ENCODE measurements around the gene BRD4. TPM values are rescaled to one million over a fixed set of nuclear protein-coding genes. Genes with fewer than 3 reads are reported as not detected.

BRD4 gene
- polyA plus RNA-seq, 1 donor from 2014 or later: 3.6 TPM

- H3K27me3 ChIP-seq (ENCODE audit: insufficient read depth, low read depth, low read length): no peaks in the 10 kb centered on the region
- no peaks in the 10 kb centered on the region for H3K9me2 ChIP-seq (ENCODE audit: insufficient read depth, low read length)
- no peaks in the 10 kb centered on the region for H3F3A ChIP-seq (ENCODE audit: insufficient read depth, low read length, poor library complexity, severe bottlenecking)
- no peak overlapping the region for H3K27ac ChIP-seq (ENCODE audit: low read length)
- no peak overlapping the region for H2AFZ ChIP-seq (ENCODE audit: low read depth, low read length)
- H3K4me2 ChIP-seq (ENCODE audit: low read length): no peak overlapping the region
- H3K79me2 ChIP-seq (replicated peaks; ENCODE audit: insufficient read depth, low read length): peaks cover 88% of the 10 kb centered on the region
- no peak overlapping the region for H3K4me3 ChIP-seq (ENCODE audit: low read length)
- TF ChIP-seq SMC3 (conservative IDR thresholded peaks at IDR 0.05; ENCODE audit: poor library complexity): no peak
- TF ChIP-seq POLR2AphosphoS5 (IDR thresholded peaks at IDR 0.05): no peak
- no peak for TF ChIP-seq RAD21 (conservative IDR thresholded peaks at IDR 0.05)
- no peak for TF ChIP-seq MXI1 (conservative IDR thresholded peaks at IDR 0.05; ENCODE audit: poor library complexity, severe bottlenecking)
- TF ChIP-seq, protein P1, sequence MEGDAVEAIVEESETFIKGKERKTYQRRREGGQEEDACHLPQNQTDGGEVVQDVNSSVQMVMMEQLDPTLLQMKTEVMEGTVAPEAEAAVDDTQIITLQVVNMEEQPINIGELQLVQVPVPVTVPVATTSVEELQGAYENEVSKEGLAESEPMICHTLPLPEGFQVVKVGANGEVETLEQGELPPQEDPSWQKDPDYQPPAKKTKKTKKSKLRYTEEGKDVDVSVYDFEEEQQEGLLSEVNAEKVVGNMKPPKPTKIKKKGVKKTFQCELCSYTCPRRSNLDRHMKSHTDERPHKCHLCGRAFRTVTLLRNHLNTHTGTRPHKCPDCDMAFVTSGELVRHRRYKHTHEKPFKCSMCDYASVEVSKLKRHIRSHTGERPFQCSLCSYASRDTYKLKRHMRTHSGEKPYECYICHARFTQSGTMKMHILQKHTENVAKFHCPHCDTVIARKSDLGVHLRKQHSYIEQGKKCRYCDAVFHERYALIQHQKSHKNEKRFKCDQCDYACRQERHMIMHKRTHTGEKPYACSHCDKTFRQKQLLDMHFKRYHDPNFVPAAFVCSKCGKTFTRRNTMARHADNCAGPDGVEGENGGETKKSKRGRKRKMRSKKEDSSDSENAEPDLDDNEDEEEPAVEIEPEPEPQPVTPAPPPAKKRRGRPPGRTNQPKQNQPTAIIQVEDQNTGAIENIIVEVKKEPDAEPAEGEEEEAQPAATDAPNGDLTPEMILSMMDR (IDR thresholded peaks at IDR 0.05; ENCODE audit: poor library complexity, severe bottlenecking): no peak
- TF ChIP-seq EZH2 (IDR thresholded peaks at IDR 0.05; ENCODE audit: borderline replicate concordance, insufficient read depth, low read length, poor library complexity, severe bottlenecking): no peak
- TF ChIP-seq EP300 (conservative IDR thresholded peaks at IDR 0.05; ENCODE audit: poor library complexity, severe bottlenecking): no peak
- TF ChIP-seq TAF1 (IDR thresholded peaks at IDR 0.05; ENCODE audit: low read depth): no peak
- TF ChIP-seq, protein P2, sequence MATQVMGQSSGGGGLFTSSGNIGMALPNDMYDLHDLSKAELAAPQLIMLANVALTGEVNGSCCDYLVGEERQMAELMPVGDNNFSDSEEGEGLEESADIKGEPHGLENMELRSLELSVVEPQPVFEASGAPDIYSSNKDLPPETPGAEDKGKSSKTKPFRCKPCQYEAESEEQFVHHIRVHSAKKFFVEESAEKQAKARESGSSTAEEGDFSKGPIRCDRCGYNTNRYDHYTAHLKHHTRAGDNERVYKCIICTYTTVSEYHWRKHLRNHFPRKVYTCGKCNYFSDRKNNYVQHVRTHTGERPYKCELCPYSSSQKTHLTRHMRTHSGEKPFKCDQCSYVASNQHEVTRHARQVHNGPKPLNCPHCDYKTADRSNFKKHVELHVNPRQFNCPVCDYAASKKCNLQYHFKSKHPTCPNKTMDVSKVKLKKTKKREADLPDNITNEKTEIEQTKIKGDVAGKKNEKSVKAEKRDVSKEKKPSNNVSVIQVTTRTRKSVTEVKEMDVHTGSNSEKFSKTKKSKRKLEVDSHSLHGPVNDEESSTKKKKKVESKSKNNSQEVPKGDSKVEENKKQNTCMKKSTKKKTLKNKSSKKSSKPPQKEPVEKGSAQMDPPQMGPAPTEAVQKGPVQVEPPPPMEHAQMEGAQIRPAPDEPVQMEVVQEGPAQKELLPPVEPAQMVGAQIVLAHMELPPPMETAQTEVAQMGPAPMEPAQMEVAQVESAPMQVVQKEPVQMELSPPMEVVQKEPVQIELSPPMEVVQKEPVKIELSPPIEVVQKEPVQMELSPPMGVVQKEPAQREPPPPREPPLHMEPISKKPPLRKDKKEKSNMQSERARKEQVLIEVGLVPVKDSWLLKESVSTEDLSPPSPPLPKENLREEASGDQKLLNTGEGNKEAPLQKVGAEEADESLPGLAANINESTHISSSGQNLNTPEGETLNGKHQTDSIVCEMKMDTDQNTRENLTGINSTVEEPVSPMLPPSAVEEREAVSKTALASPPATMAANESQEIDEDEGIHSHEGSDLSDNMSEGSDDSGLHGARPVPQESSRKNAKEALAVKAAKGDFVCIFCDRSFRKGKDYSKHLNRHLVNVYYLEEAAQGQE (IDR thresholded peaks at IDR 0.05; ENCODE audit: borderline replicate concordance): no peak
- peaks cover 8% of the 10 kb centered on the region for H4K20me1 ChIP-seq (ENCODE audit: insufficient read depth)
- H3K9ac ChIP-seq (ENCODE audit: low read length): no peak overlapping the region
- H3K36me3 ChIP-seq (ENCODE audit: insufficient read depth, low read length): no peaks in the 10 kb centered on the region
- no peaks in the 10 kb centered on the region for H3K9me3 ChIP-seq (ENCODE audit: low read length)
Measured at GRCh38 chr19:15299568-15300409, 32.5 kb downstream of the BRD4 start.

- no peaks in the 10 kb centered on the region for H3K9me3 ChIP-seq (ENCODE audit: low read length)
- no peak overlapping the region for H3K4me2 ChIP-seq (ENCODE audit: low read length)
- H3K9me2 ChIP-seq (ENCODE audit: insufficient read depth, low read length): no peaks in the 10 kb centered on the region
- H3K27me3 ChIP-seq (ENCODE audit: insufficient read depth, low read depth, low read length): no peaks in the 10 kb centered on the region
- no peak overlapping the region for H3K27ac ChIP-seq (ENCODE audit: low read length)
- no peak overlapping the region for H2AFZ ChIP-seq (ENCODE audit: low read depth, low read length)
- H3K4me3 ChIP-seq (ENCODE audit: low read length): no peak overlapping the region
- no peaks in the 10 kb centered on the region for H3F3A ChIP-seq (ENCODE audit: insufficient read depth, low read length, poor library complexity, severe bottlenecking)
- H3K79me2 ChIP-seq (replicated peaks; ENCODE audit: insufficient read depth, low read length): peaks cover 88% of the 10 kb centered on the region
- H4K20me1 ChIP-seq (ENCODE audit: insufficient read depth): peaks cover 8% of the 10 kb centered on the region
- no peaks in the 10 kb centered on the region for H3K36me3 ChIP-seq (ENCODE audit: insufficient read depth, low read length)
- TF ChIP-seq EZH2 (IDR thresholded peaks at IDR 0.05; ENCODE audit: borderline replicate concordance, insufficient read depth, low read length, poor library complexity, severe bottlenecking): no peak
- no peak for TF ChIP-seq RAD21 (conservative IDR thresholded peaks at IDR 0.05)
- TF ChIP-seq TAF1 (IDR thresholded peaks at IDR 0.05; ENCODE audit: low read depth): no peak
- TF ChIP-seq, protein P2 (IDR thresholded peaks at IDR 0.05; ENCODE audit: borderline replicate concordance): no peak
- no peak for TF ChIP-seq MXI1 (conservative IDR thresholded peaks at IDR 0.05; ENCODE audit: poor library complexity, severe bottlenecking)
- no peak for TF ChIP-seq EP300 (conservative IDR thresholded peaks at IDR 0.05; ENCODE audit: poor library complexity, severe bottlenecking)
- no peak for TF ChIP-seq SMC3 (conservative IDR thresholded peaks at IDR 0.05; ENCODE audit: poor library complexity)
- TF ChIP-seq, protein P1 (IDR thresholded peaks at IDR 0.05; ENCODE audit: poor library complexity, severe bottlenecking): no peak
- TF ChIP-seq POLR2AphosphoS5 (IDR thresholded peaks at IDR 0.05): no peak
- H3K9ac ChIP-seq (ENCODE audit: low read length): no peak overlapping the region
Measured at GRCh38 chr19:15298847-15299567, 33.3 kb downstream of the BRD4 start.

All from neural cell (in vitro differentiated cells).